BJ (cell line): ENCODE measurements around the gene DMPK. TPM values are rescaled to one million over a fixed set of nuclear protein-coding genes. Genes with fewer than 3 reads are reported as not detected.

Experiments
- CTCF ChIA-PET: fragments of 350-600 bp; formaldehyde crosslinking; extraction: SDS; loops from one replicate; lab custom pipeline; 2021; ENCODE audit warnings: antibody characterized with exemption, inconsistent platforms; lab: Yijun Ruan, JAX
- POLR2A ChIA-PET: fragments of 300-600 bp; sonication (Branson Sonifier 250); formaldehyde crosslinking; extraction: SDS; loops from one replicate; lab custom pipeline; 2021; ENCODE audit warnings: antibody characterized with exemption; lab: Charles Lee
- DNase-seq: peaks from one replicate; pipeline ENCODE4 v3.0.0-alpha.2; 2011; ENCODE audit warnings: low read depth
- H3K27me3 ChIP-seq: 2 replicates; pipeline ENCODE4 v1.6.0; 2011; ENCODE audit warnings: low read length; ENCODE audit not compliant: control insufficient read depth, insufficient read depth
- H3K36me3 ChIP-seq: 2 replicates; pipeline ENCODE4 v1.5.1; 2011; ENCODE audit warnings: low read length; ENCODE audit not compliant: control insufficient read depth, insufficient read depth
- H3K4me3 ChIP-seq: 2 replicates; pipeline ENCODE4 v1.5.1; 2011; ENCODE audit warnings: low read depth, mild to moderate bottlenecking, control low read depth, low read length
- CTCF ChIP-seq: IDR thresholded peaks from 2 replicates; pipeline ENCODE4 v1.5.1; 2011; ENCODE audit warnings: low read depth, mild to moderate bottlenecking, control low read depth, inconsistent platforms, low read length, moderate library complexity; ENCODE audit not compliant: insufficient read depth
- polyA plus RNA-seq: library from polyadenylated mRNA; depleted of rRNA; stranded (reverse); fragments of >200 nt; gene quantifications from 2 replicates; pipeline ENCODE4 v1.2.3, GENCODE V29; 2011

The DMPK gene
- polyA plus RNA-seq, 1 experiment: 131 TPM

- Histone ChIP-seq H3K4me3 (no peak overlapping the region), H3K27me3 (no peaks in the 10 kb centered on the region), H3K36me3 (peaks cover 2% of the 10 kb centered on the region)
- no peak for DNase-seq
- ChIA-PET CTCF (no interaction called here), POLR2A (no interaction called here)
- TF ChIP-seq CTCF: no peak
Observed at GRCh38 chr19:45765702-45766295, 16.5 kb downstream of the DMPK start.

GRCh38 chr19:45764945-45765701, 17.2 kb downstream of the DMPK start:
- ChIA-PET CTCF (no interaction called here), POLR2A (no interaction called here)
- no peak overlapping the region for H3K4me3 ChIP-seq
- no peak for DNase-seq
- H3K27me3 ChIP-seq: no peaks in the 10 kb centered on the region
- no peak for TF ChIP-seq CTCF
- H3K36me3 ChIP-seq: peaks cover 2% of the 10 kb centered on the region

- ChIA-PET POLR2A (no interaction called here), CTCF (no interaction called here)
- Histone ChIP-seq H3K27me3 (no peaks in the 10 kb centered on the region), H3K36me3 (no peaks in the 10 kb centered on the region; the same call in 1 of the 2 replicates), H3K4me3 (no peak overlapping the region)
- TF ChIP-seq CTCF: no peak
- DNase-seq: no peak
Observed at GRCh38 chr19:45764475-45764874, 17.8 kb downstream of the DMPK start.

- no peaks in the 10 kb centered on the region for H3K27me3 ChIP-seq
- no peak for DNase-seq
- TF ChIP-seq CTCF: no peak
- ChIA-PET POLR2A (no interaction called here), CTCF (interaction anchor here (0.6 to 1.2 kb wide), 2 partner anchors 19 to 71 kb away, joined by 3 read pairs; partner anchors contain the start of gene QPCTL)
- no peaks in the 10 kb centered on the region; the same call in 1 of the 2 replicates for H3K36me3 ChIP-seq
- H3K4me3 ChIP-seq: no peak overlapping the region
Observed at GRCh38 chr19:45763691-45764294, 18.5 kb downstream of the DMPK start.
